Brain microvascular endothelial cell (primary cell): ENCODE data around the gene LIX1.

Source experiments
- DNase-seq: peaks from one replicate; pipeline ENCODE4 v3.0.0-alpha.2; 2020
- H3K27ac ChIP-seq: fragments of 250-450 bp; sonication (Bioruptor Pico); 2 replicates; pipeline ENCODE4 v1.5.1; 2020; ENCODE audit warnings: mild to moderate bottlenecking, moderate library complexity
- H3K27me3 ChIP-seq: fragments of 250-450 bp; sonication (Bioruptor Pico); replicated peaks from 2 replicates; pipeline ENCODE4 v1.5.1; 2020; ENCODE audit warnings: mild to moderate bottlenecking
- H3K36me3 ChIP-seq: fragments of 250-450 bp; sonication (Bioruptor Pico); replicated peaks from 2 replicates; pipeline ENCODE4 v1.5.1; 2020; ENCODE audit warnings: mild to moderate bottlenecking
- H3K4me3 ChIP-seq: 2 replicates; pipeline ENCODE4 v1.5.1; 2011; ENCODE audit warnings: low read depth, mild to moderate bottlenecking, control low read depth, low read length, moderate library complexity
- in situ Hi-C: cut with HindIII; loops from 2 replicates; pipeline ENCODE4 v1.10.0; 2017; ENCODE audit warnings: low sequenced_read_pairs, low pct_ligation_motif_present
- TF ChIP-seq, protein P1 (sequence below): IDR thresholded peaks from 2 replicates; pipeline ENCODE4 v1.5.1; 2011; ENCODE audit warnings: low read depth, mild to moderate bottlenecking, moderate library complexity, low read length, control low read depth, inconsistent platforms; ENCODE audit errors: missing control alignments

LIX1 gene

DNA sequence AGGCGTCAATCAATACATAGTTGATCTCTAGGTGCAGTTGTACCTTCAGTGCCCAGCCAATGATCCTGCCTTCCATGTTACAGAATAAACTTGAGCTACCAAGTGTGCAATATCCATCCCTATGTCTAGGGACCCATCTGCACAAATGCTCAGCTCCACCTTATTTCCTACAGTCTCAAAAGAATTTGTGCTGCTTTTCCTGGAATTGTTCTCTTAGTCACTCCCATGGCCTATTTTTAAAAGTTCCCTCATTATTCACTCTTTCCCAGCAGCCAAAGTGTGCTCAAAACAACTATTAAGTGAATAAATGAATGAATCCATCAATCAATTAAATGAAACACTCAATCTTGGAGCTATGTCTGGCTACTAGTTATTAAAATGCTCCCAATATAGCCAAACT, 14.7 kb downstream of the LIX1 start:
- Histone ChIP-seq H3K27me3 (no peaks in the 10 kb centered on the region), H3K36me3 (no peaks in the 10 kb centered on the region), H3K4me3 (no peak overlapping the region), H3K27ac (no peak overlapping the region)
- no peak for DNase-seq
- in situ Hi-C loops, result no loop called here
- TF ChIP-seq, protein P1, sequence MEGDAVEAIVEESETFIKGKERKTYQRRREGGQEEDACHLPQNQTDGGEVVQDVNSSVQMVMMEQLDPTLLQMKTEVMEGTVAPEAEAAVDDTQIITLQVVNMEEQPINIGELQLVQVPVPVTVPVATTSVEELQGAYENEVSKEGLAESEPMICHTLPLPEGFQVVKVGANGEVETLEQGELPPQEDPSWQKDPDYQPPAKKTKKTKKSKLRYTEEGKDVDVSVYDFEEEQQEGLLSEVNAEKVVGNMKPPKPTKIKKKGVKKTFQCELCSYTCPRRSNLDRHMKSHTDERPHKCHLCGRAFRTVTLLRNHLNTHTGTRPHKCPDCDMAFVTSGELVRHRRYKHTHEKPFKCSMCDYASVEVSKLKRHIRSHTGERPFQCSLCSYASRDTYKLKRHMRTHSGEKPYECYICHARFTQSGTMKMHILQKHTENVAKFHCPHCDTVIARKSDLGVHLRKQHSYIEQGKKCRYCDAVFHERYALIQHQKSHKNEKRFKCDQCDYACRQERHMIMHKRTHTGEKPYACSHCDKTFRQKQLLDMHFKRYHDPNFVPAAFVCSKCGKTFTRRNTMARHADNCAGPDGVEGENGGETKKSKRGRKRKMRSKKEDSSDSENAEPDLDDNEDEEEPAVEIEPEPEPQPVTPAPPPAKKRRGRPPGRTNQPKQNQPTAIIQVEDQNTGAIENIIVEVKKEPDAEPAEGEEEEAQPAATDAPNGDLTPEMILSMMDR, result no peak

DNA sequence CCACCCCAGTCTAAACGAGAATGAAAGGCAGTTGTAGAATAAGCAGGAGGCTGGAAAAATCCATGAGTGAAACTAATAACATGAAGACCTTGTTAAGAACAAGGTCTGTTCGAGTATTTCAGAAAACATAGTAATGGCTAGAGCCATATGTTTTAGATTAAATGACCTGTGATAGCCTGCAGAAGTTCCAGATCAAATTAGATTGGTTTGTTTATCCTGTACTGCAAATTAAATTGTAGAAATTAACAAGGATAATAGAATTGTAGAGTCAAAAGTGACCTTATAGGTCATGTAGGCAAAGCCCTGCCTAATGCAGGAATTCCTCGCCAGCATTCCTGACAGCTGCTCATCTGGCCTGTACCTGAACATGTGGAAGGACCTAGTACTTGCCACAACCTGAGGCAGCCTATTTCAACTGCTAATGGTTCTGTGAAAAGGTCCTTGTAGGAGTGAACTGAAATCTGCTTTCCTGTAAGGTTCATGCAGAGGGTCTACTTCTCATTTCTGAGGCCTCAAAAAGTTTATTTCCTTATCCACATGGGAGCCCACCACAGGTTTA, 17.2 kb downstream of the LIX1 start:
- TF ChIP-seq, protein P1, result no peak
- DNase-seq, result no peak

GRCh38 chr5:97124335-97124734, 18.1 kb downstream of the LIX1 start:
- TF ChIP-seq, protein P1, result no peak
- H3K36me3 ChIP-seq, result no peaks in the 10 kb centered on the region
- H3K4me3 ChIP-seq, result no peak overlapping the region
- H3K27ac ChIP-seq, result no peak overlapping the region
- no peak for DNase-seq
- no peaks in the 10 kb centered on the region for H3K27me3 ChIP-seq
- in situ Hi-C loops, result no loop called here

More for the DNA sequence above, 17.2 kb downstream of the LIX1 start:
- Histone ChIP-seq H3K27ac (no peak overlapping the region), H3K36me3 (no peaks in the 10 kb centered on the region), H3K27me3 (no peaks in the 10 kb centered on the region), H3K4me3 (no peak overlapping the region)
- in situ Hi-C loops, result no loop called here

GRCh38 chr5:97121848-97122247, 20.6 kb downstream of the LIX1 start:
- H3K36me3 ChIP-seq, result no peaks in the 10 kb centered on the region
- in situ Hi-C loops, result no loop called here
- TF ChIP-seq, protein P1, result no peak
- no peak overlapping the region for H3K27ac ChIP-seq
- H3K27me3 ChIP-seq, result no peaks in the 10 kb centered on the region
- DNase-seq, result no peak
- no peak overlapping the region for H3K4me3 ChIP-seq

DNA sequence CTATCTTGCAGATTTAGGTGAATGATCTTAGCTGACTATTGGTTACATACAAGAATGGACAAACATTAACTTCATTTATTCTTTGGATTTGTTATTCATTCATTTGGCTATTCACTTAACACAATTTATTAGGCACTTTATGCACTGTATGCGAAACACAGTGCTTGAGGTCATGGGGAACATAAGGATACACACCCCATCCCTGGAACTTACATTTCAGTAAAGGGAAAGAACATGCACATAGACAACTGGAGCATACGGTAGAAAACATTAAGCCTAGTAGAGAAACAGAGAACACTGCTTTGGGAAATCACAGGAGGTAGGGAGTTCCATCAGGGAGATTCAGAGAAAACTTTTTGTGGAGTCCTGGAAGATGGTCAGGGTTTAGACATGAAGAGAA, 22.2 kb downstream of the LIX1 start:
- no peak overlapping the region for H3K4me3 ChIP-seq
- no peak for DNase-seq
- TF ChIP-seq, protein P1, result no peak
- in situ Hi-C loops, result no loop called here
- no peak overlapping the region for H3K27ac ChIP-seq
- no peaks in the 10 kb centered on the region for H3K27me3 ChIP-seq
- H3K36me3 ChIP-seq, result no peaks in the 10 kb centered on the region

- H3K4me3 ChIP-seq, result no peak overlapping the region
- H3K36me3 ChIP-seq, result no peaks in the 10 kb centered on the region
- in situ Hi-C loops, result no loop called here
- TF ChIP-seq, protein P1, result no peak
- no peak for DNase-seq
- no peak overlapping the region for H3K27ac ChIP-seq
- no peaks in the 10 kb centered on the region for H3K27me3 ChIP-seq
Observed at GRCh38 chr5:97119007-97119390, 23.4 kb downstream of the LIX1 start.
